Suprapubic skin (tissue), 4 donors: ENCODE measurements around the gene BAZ2B.

Experiments
- POLR2A ChIP-seq, 2 donors: fragments of 450-650 bp; IDR thresholded peaks; one replicate each; pipeline ENCODE4 v1.6.1; 2017; ENCODE audit warnings: antibody characterized with exemption in 2 of 2, mild to moderate bottlenecking in 2 of 2, moderate library complexity in 2 of 2
- POLR2AphosphoS5 ChIP-seq, 3 donors: sonication (generic); formaldehyde crosslinking; IDR thresholded peaks; one replicate each; pipeline ENCODE4 v1.6.1; 2017; ENCODE audit warnings: antibody characterized with exemption in 3 of 3
- TF ChIP-seq, protein P1 (sequence below), 2 donors: fragments of 200-600 bp in 1 of 2; fragments of 450-650 bp in 1 of 2; sonication (generic) in 1 of 2; IDR thresholded peaks; one replicate each; pipeline ENCODE4 v1.5.1; 2016 to 2019; ENCODE audit warnings: antibody characterized with exemption in 2 of 2, mild to moderate bottlenecking in 1 of 2, moderate library complexity in 1 of 2

DNA sequence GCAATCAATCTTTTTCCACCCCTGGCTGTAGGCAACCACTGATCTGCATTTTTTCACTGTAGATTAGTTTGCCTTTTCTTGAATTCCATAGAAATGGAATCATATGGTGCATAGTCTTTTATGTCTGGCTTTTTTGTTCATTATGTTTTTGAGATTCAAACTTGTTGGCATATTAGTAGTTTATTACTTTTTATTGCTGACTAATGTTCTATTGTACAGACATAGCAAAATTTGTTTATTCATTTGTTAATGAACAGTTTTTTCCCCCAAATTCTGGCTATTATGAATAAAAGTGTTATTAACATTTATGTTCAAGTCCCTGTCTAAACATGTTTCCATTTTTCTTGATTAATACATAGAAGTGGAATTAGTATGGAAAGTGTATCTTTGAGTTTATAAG is 308.4 kb downstream of the BAZ2B start:
- TF ChIP-seq POLR2A (IDR thresholded peaks at IDR 0.05) (no peak), POLR2AphosphoS5 (IDR thresholded peaks at IDR 0.05) (no peak)
- TF ChIP-seq, protein P1, sequence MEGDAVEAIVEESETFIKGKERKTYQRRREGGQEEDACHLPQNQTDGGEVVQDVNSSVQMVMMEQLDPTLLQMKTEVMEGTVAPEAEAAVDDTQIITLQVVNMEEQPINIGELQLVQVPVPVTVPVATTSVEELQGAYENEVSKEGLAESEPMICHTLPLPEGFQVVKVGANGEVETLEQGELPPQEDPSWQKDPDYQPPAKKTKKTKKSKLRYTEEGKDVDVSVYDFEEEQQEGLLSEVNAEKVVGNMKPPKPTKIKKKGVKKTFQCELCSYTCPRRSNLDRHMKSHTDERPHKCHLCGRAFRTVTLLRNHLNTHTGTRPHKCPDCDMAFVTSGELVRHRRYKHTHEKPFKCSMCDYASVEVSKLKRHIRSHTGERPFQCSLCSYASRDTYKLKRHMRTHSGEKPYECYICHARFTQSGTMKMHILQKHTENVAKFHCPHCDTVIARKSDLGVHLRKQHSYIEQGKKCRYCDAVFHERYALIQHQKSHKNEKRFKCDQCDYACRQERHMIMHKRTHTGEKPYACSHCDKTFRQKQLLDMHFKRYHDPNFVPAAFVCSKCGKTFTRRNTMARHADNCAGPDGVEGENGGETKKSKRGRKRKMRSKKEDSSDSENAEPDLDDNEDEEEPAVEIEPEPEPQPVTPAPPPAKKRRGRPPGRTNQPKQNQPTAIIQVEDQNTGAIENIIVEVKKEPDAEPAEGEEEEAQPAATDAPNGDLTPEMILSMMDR (IDR thresholded peaks at IDR 0.05) = no peak
